Uterus (tissue), 4 donors: Measurements from ENCODE around the gene SH2D1A. TPM values are rescaled to one million over a fixed set of nuclear protein-coding genes. Genes with fewer than 3 reads are reported as not detected.

Experiments used
- DNase-seq, 2 donors: peaks; one replicate each; pipeline ENCODE4 v3.0.0-alpha.2; 2019 to 2020
- H3K27ac ChIP-seq, 2 donors: fragments of 200-600 bp; sonication (generic); 1 replicate in 1 of 2; 2 replicates in 1 of 2; pipeline ENCODE4 v1.5.1; 2016 to 2018
- H3K27me3 ChIP-seq, 2 donors: fragments of 200-600 bp; sonication (generic); one replicate each; pipeline ENCODE4 v1.5.1; 2018 to 2019; ENCODE audit warnings: control low read depth in 1 of 2
- H3K36me3 ChIP-seq, 2 donors: fragments of 200-600 bp; sonication (generic); one replicate each; pipeline ENCODE4 v1.5.1; 2019; ENCODE audit warnings: control low read depth in 1 of 2
- H3K4me1 ChIP-seq, 2 donors: fragments of 200-600 bp; sonication (generic); one replicate each; pipeline ENCODE4 v1.5.1; 2018 to 2019; ENCODE audit warnings: control low read depth in 1 of 2
- H3K4me3 ChIP-seq, 2 donors: fragments of 200-600 bp; sonication (generic); 1 replicate in 1 of 2; 2 replicates in 1 of 2; pipeline ENCODE4 v1.5.1; 2018 to 2019; ENCODE audit warnings: mild to moderate bottlenecking in 1 of 2
- H3K9me3 ChIP-seq, 2 donors: fragments of 200-600 bp; sonication (generic); one replicate each; pipeline ENCODE4 v1.5.1; 2019; ENCODE audit warnings: control low read depth in 1 of 2
- CTCF ChIP-seq, 4 experiments: fragments of 200-600 bp in 2 of 4; fragments of 450-650 bp in 2 of 4; sonication (generic) in 2 of 4; IDR thresholded peaks; one replicate each; pipeline ENCODE4 v1.5.1; 2016 to 2019; ENCODE audit warnings: antibody characterized with exemption in 4 of 4, mild to moderate bottlenecking in 2 of 4, moderate library complexity in 1 of 4
- POLR2A ChIP-seq, 2 donors: fragments of 450-650 bp; IDR thresholded peaks; one replicate each; pipeline ENCODE4 v1.6.1; 2016; ENCODE audit warnings: antibody characterized with exemption in 2 of 2, mild to moderate bottlenecking in 1 of 2, moderate library complexity in 1 of 2
- intact Hi-C: fragments of 100-400 bp; cut with DNase I; formaldehyde crosslinking; loops from one replicate; pipeline ENCODE4 v1.15.1; 2023; ENCODE audit warnings: low total_unique reads
- total RNA-seq, 4 donors: library from RNA; depleted of rRNA in 3 of 4; stranded (reverse); fragments of >200 nt in 3 of 4; gene quantifications; one replicate each; pipeline versions ENCODE4 v1.1.0 to v1.2.4, GENCODE V29; 2014 to 2023
- donor health status: DM: yes; HTN: yes; CAD: no.

Gene SH2D1A
- total RNA-seq, 4 donors from 2014 or later, result 0.43 to 2.4 (median 0.76) TPM; not detected in 1

GRCh38 chrX:124388562-124388961, 42.2 kb downstream of the SH2D1A start:
- H3K27me3 ChIP-seq, result no peaks in the 10 kb centered on the region
- H3K4me1 ChIP-seq, result no peaks in the 10 kb centered on the region
- no peak overlapping the region for H3K4me3 ChIP-seq
- no peaks in the 10 kb centered on the region for H3K36me3 ChIP-seq
- DNase-seq, result peak; percentile 19 to 20
- TF ChIP-seq CTCF (IDR thresholded peaks at IDR 0.05), result peak; percentile 37 to 65 (median 55)
- no peak for TF ChIP-seq POLR2A (IDR thresholded peaks at IDR 0.05)
- H3K27ac ChIP-seq, result no peak overlapping the region
- intact Hi-C loops, result no loop called here
- no peaks in the 10 kb centered on the region for H3K9me3 ChIP-seq

- Histone ChIP-seq H3K4me1 (no peaks in the 10 kb centered on the region), H3K9me3 (no peaks in the 10 kb centered on the region), H3K36me3 (no peaks in the 10 kb centered on the region), H3K27ac (no peak overlapping the region), H3K27me3 (no peaks in the 10 kb centered on the region), H3K4me3 (no peak overlapping the region)
- TF ChIP-seq POLR2A (IDR thresholded peaks at IDR 0.05) (no peak), CTCF (IDR thresholded peaks at IDR 0.05) (no peak)
- no peak for DNase-seq
- intact Hi-C loops, result no loop called here
Measured at GRCh38 chrX:124392794-124393193, 46.4 kb downstream of the SH2D1A start.

DNA sequence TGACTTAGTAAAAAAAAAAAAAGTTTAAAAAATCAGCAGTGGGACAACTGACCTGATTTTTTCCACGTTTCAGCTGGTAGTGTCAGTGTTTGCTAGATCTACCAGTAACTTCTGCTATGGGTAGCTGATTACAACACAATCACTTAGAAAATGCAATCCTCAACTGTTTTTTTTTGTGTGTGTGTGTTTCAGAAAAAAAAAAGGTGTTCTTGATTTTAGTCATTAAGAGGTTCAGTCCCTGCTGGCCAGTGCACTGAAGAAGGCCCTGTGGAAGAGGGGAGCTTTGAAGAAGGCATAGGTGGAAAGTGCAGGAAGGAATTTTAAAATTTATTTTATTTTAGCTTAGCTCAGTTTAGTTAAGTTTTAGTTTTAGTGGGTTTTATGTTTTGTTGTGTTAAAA, 46.9 kb downstream of the SH2D1A start:
- no peak for DNase-seq
- Histone ChIP-seq H3K36me3 (no peaks in the 10 kb centered on the region), H3K27ac (no peak overlapping the region), H3K4me1 (no peaks in the 10 kb centered on the region), H3K4me3 (no peak overlapping the region), H3K27me3 (no peaks in the 10 kb centered on the region), H3K9me3 (no peaks in the 10 kb centered on the region)
- TF ChIP-seq POLR2A (IDR thresholded peaks at IDR 0.05) (no peak), CTCF (IDR thresholded peaks at IDR 0.05) (no peak)
- intact Hi-C loops, result no loop called here

- Histone ChIP-seq H3K27ac (no peak overlapping the region), H3K27me3 (no peaks in the 10 kb centered on the region), H3K4me3 (no peak overlapping the region), H3K4me1 (no peaks in the 10 kb centered on the region), H3K36me3 (no peaks in the 10 kb centered on the region), H3K9me3 (no peaks in the 10 kb centered on the region)
- no peak for TF ChIP-seq POLR2A (IDR thresholded peaks at IDR 0.05)
- no peak for TF ChIP-seq CTCF (IDR thresholded peaks at IDR 0.05)
- DNase-seq, result no peak
- intact Hi-C loops, result no loop called here
Measured at GRCh38 chrX:124393659-124394058, 47.3 kb downstream of the SH2D1A start.

DNA sequence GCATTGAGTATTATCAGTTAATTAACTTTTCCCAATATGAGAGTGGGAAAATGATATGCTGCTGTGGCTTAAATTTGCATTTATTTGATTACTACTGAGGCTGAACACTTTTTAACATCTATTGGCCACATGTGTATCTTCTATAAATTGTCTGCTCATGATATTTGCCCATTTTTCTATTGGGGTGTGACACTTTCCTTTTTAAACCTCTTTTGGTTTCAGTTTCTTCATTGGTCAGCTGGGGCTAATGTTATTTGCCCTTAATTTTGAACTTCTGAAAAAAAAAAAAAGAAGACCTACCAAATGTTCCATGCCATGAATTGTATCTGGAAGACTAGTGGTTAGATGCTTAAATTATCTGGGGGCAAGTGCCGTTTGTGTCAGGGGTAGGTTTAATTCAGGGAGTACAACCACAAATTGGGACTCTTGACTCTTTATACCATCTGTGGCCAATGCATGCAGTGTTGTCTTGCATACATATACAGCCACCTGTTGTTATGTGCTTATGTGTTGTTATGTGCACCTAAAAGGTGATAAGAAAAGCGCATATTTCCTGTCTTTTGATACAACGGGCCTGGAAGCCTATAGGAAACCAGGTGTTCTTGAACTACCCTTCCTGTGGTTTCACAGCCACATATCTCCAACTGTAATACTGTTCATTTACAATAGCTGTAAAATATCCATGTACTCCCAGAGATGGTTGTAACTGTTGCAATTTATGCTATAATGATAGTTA, 49.0 kb downstream of the SH2D1A start:
- Histone ChIP-seq H3K4me1 (no peaks in the 10 kb centered on the region), H3K9me3 (no peaks in the 10 kb centered on the region), H3K36me3 (no peaks in the 10 kb centered on the region), H3K27me3 (no peaks in the 10 kb centered on the region), H3K4me3 (no peak overlapping the region), H3K27ac (no peak overlapping the region)
- intact Hi-C loops, result no loop called here
- TF ChIP-seq POLR2A (IDR thresholded peaks at IDR 0.05) (no peak), CTCF (IDR thresholded peaks at IDR 0.05) (no peak)
- DNase-seq, result no peak
